Gastrocnemius medialis (tissue), 4 donors: Measurements from ENCODE around the gene PHLDA2.

Experiments used
- POLR2A ChIP-seq, 2 donors: fragments of 450-650 bp; IDR thresholded peaks; one replicate each; pipeline ENCODE4 v1.6.1; 2017; ENCODE audit warnings: antibody characterized with exemption in 2 of 2, mild to moderate bottlenecking in 2 of 2, moderate library complexity in 2 of 2
- TF ChIP-seq, protein P1 (sequence below), 5 experiments: fragments of 450-650 bp in 3 of 5; fragments of 200-600 bp in 2 of 5; sonication (generic) in 2 of 5; IDR thresholded peaks in 4 of 5; conservative IDR thresholded peaks in 1 of 5; 1 replicate in 4 of 5; 2 replicates in 1 of 5; pipeline ENCODE4 v1.5.1; 2016 to 2019; ENCODE audit warnings: antibody characterized with exemption in 5 of 5, mild to moderate bottlenecking in 3 of 5, moderate library complexity in 3 of 5

DNA sequence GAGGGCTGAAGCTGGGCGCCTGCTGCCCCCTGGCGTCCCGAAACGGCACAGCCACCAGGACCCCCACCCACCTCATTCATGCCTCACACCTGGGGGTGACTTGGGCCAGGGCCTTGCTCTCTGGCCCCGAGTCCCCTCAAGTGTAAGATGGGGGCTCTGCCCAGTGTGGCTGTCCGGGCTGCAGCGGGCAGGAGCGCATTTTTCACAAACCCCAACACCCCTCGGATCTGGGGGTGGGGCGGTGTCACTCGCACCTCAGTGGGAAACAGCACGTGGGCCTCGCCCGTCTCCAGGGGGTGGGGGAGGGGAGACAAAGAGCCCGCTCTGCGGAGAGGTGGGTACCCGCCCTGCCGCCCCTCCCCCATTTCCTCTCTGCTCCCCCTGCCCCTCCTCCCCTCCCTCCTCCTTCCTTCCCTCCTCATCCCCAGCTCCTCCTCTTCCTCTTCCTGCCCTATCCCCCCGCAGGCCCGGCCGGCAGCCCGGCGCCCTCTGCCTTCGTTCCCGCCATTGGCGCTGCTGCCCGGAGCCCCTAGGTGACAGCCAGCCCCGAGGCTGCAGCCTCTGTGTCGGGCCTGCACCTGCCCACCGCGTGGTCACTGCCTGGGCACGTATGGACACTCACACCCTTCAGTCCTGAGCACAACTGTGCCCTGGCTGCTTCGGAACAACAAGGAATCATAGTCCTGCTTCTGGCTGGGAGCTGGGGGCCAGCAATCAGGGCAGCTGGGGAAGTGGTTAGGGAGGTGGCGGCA is 36.8 kb downstream of the PHLDA2 start:
- no peak for TF ChIP-seq POLR2A (IDR thresholded peaks at IDR 0.05)
- TF ChIP-seq, protein P1, sequence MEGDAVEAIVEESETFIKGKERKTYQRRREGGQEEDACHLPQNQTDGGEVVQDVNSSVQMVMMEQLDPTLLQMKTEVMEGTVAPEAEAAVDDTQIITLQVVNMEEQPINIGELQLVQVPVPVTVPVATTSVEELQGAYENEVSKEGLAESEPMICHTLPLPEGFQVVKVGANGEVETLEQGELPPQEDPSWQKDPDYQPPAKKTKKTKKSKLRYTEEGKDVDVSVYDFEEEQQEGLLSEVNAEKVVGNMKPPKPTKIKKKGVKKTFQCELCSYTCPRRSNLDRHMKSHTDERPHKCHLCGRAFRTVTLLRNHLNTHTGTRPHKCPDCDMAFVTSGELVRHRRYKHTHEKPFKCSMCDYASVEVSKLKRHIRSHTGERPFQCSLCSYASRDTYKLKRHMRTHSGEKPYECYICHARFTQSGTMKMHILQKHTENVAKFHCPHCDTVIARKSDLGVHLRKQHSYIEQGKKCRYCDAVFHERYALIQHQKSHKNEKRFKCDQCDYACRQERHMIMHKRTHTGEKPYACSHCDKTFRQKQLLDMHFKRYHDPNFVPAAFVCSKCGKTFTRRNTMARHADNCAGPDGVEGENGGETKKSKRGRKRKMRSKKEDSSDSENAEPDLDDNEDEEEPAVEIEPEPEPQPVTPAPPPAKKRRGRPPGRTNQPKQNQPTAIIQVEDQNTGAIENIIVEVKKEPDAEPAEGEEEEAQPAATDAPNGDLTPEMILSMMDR (IDR thresholded peaks at IDR 0.05 in 4 of 5, conservative IDR thresholded peaks at IDR 0.05 in 1 of 5) = peak; percentile 80 to 93 (median 92)
